LNCAP (cell line): Measurements from ENCODE around the gene CACNG5.

Source experiments
- TF ChIP-seq, protein P1 (sequence below): fragments of 450-650 bp; IDR thresholded peaks from 2 replicates; pipeline ENCODE4 v1.5.1; 2017; ENCODE audit warnings: mild to moderate bottlenecking

Gene CACNG5

DNA sequence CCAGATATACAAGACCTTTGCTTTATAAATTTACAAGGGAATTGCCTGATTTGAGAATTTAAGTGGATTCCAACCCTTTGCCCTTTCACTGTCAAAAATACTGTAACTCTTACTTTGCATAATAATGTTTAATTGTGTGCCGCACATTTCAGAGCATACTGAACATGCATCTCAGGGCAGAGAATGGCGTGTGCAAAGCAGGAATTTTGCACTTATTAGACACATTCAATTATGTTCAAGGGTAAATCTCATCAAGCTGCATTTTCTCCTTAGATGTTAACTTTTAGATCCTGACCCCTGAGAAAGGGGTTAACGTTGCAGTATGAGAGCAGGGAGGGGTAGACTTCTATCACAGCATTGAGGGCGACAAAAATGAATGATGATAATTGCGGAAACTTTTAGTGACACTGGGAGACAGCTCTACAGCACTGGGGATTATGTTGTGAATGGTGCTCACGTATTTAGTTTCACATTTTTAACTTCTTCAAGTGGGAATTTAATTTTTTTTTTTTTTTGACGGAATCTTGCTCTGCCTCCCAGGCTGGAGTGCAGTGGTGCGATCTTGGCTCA is 75.0 kb downstream of the CACNG5 start:
- TF ChIP-seq, protein P1, sequence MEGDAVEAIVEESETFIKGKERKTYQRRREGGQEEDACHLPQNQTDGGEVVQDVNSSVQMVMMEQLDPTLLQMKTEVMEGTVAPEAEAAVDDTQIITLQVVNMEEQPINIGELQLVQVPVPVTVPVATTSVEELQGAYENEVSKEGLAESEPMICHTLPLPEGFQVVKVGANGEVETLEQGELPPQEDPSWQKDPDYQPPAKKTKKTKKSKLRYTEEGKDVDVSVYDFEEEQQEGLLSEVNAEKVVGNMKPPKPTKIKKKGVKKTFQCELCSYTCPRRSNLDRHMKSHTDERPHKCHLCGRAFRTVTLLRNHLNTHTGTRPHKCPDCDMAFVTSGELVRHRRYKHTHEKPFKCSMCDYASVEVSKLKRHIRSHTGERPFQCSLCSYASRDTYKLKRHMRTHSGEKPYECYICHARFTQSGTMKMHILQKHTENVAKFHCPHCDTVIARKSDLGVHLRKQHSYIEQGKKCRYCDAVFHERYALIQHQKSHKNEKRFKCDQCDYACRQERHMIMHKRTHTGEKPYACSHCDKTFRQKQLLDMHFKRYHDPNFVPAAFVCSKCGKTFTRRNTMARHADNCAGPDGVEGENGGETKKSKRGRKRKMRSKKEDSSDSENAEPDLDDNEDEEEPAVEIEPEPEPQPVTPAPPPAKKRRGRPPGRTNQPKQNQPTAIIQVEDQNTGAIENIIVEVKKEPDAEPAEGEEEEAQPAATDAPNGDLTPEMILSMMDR: no peak

DNA sequence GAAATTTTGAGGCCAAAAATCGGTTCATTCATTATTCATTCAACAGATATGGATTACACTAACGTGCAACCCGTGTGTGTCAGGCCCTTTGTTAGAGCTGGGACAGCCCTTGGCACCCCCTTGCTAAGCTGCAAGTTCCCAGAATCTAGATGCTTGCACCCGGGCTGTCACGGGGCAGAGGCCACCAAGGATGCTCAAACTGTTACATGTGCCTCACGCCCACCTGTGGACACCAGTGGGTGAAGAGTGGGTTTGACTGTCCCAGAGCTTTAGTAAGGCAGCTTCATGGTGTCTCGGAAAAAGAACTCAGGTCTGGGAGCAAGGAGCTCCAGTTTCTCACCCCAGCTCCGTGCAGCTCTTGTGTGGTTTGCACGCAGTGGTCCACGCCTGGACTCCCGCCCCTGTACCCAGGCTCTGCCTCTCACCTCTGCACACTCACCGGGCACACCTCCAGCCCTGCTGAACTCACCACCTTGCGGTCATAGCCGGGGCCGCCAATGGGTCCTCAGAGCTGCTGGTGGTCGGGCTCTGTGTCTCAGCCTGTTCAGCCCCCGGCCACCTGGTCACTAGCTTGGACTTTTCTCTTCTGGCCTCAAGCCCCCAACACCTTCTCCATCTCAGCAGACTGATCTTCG is 75.9 kb downstream of the CACNG5 start:
- TF ChIP-seq, protein P1: no peak

DNA sequence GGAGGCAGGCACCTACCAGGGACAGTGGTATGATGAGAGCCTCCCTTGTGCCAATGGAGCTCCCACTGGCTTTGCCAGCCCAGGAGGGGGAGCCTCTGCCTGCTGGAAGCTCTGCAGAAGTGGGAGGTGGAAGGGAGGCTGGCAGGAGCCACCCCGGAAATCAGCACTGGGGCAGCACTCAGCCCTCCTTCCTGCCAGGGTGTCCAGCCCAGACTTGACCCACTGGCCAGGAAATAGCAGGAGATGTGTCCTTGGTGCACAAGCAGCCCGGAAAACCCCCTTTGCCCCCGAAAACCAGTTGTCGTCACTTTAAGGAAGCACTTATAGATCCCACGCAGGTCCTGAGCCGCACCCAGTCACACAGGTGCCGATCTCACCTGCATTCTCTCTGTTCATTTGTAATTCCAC is 80.3 kb downstream of the CACNG5 start:
- TF ChIP-seq, protein P1: peak; percentile 39; the same call in 1 of the 2 replicates

DNA sequence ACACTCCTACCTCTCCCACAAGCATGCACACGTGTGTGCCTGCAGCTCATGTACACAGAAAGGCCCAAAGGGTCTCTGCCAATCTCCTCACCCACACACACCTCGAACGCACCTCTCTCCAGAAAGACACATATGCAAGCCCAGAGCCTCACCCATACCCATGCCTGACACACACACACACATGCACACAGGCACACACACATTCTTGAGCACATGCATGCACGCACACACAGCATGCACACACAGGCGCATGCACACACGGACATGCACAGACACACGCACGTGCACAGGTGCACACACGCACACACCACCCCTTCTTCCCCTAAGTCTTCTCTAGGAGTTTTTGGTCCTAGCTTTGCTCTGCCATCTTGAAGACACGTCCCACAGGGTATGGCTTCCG is 80.9 kb downstream of the CACNG5 start:
- TF ChIP-seq, protein P1: no peak

DNA sequence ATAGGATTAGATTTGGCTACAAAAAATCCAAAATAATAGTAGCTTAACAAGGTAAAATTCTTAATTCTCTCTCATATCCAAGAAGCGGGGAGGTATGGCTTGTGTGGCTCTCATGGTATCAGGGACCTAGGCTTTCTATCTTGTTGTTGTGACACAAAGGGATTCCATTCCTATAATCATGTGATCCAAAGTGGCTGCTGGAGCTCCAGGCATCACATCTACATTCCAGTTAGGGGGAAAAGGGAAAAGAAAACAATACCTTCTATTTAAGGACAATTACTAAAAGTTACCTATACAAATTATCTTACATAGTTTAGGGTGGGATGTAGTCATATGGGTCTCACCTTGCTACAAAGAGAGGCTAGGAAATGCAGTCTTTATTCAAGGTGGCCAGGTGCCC is 82.0 kb downstream of the CACNG5 start:
- TF ChIP-seq, protein P1: no peak

DNA sequence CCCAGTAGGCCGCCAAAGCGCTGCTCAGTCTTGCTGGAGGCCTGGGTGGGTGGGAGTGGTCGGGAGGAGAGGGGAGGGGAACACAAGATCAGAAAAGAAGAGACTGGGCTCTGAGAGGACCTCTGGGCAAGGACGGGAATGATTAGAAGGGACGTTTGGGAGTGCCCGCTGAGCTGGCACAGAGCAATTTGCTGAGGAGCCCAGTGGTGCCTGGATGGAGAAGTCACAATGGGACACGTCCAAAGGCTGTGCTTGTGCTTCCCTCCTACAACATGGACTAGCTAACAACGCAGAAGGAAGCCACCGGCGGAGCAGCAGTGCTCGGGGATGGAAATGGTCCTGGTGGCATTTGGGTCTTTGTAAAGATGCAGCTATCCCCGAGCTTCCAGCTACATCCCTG is 84.0 kb downstream of the CACNG5 start:
- TF ChIP-seq, protein P1: no peak

DNA sequence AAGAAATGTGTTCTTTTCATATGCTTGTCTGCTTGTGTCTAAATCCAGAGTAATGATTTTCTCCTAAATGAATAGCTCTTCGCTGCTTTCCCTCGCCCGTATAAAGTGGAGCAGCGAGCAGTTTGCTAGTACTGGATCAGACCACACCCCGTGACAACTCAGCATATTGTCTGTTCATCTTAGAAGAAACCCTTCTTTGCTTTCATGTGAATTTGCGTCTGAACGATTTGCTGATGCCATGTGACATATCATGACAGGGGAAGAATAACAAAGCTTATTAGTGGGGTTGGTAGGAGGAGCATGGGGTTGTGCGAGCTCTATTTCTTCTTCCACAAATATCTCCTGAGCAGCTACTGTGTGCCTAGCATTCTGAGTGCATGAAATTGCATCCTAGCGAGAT is 85.5 kb downstream of the CACNG5 start:
- TF ChIP-seq, protein P1: no peak

DNA sequence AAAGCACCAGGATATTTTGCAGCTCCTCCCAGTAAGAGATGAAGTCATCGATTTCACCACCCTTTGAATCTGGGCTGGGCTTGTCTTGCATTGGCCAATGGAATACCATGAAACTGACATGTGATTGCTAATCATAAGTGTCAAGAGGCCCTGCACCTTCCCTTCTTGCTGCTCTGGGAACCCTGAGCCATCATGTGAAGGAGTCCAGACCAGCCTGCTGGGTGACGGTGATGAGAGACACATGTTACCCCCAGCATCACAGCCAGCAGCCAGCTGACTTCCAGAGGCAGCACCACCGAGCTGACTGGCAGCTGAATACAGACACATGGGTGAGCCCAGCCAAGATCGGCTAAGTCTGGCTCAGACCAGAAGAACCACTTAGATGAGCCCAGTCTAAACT is 86.0 kb downstream of the CACNG5 start:
- TF ChIP-seq, protein P1: no peak
